ENCODE results near the gene CTAGE15.
"Not testable (repeated sequence)": the region's sequence is repeated elsewhere in the genome, so short reads cannot be mapped to it uniquely, and the experiment has no call there.

Gene CTAGE15, protein sequence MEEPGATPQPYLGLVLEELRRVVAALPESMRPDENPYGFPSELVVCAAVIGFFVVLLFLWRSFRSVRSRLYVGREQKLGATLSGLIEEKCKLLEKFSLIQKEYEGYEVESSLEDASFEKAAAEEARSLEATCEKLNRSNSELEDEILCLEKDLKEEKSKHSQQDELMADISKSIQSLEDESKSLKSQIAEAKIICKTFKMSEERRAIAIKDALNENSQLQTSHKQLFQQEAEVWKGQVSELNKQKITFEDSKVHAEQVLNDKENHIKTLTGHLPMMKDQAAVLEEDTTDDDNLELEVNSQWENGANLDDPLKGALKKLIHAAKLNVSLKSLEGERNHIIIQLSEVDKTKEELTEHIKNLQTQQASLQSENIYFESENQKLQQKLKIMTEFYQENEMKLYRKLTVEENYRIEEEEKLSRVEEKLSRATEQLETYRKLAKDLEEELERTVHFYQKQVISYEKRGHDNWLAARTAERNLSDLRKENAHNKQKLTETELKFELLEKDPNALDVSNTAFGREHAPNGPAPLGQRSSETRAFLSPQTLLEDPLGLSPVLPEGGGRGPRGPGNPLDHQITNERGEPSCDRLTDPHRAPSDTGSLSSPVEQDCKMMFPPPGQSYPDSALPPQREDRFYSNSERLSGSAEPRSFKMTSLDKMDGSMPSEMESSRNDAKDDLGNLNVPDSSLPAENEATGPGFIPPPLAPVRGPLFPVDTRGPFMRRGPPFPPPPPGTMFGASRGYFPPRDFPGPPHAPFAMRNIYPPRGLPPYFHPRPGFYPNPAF

DNA sequence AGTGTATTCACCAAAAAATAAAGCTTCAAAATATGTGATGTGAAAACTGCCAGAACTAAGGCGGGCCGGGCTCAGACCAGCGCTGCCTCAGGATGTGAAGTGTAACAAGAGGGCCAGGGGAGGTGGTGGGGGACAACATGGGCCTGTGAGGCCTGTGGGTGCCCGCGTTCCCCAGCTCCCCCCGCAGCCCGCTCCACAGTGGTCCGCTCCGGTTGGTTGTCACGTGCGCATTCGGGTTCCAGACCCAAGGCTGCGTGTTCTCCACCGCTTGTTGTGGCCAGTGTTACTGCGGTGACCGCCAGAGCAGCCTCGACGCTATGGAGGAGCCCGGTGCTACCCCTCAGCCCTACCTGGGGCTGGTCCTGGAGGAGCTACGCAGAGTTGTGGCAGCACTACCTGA, at the start of gene CTAGE15:
Gene CTAGE15 (plus strand): TSS at position 301 of the 400 bp plus-strand sequence. CDS start 17 bp downstream, at position 318.
- not testable (repeated sequence) for DNase-seq

DNA sequence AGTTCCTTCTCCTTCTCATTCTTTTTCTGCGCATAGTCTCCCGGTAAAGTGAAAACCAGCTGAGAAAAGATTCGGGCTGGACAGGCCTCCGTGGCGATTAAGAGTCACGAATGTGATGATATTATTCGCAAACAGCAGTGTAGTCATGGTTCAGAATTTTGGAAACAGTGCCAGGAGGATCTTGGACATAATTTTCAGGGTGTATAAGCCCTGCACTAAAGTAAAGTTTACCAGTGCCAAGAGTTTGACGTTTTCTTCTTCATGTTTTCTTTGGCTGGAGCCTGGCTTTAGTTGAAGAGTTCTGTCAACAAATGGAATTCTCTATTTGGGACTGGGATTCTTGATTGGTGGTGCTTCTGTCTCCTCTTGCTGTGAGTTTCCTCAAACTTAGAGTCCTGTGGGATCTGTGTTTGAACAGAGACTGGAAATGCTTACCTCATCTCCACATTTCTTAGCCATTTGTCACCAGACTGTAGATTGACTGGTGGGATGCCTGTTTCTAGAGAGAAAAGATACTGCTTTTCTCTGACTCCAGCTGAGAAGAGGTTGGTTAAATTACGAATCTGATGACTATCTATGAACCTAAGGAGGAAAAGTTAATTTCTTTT, 49.2 kb upstream of the CTAGE15 start:
- not testable (repeated sequence) for DNase-seq

DNA sequence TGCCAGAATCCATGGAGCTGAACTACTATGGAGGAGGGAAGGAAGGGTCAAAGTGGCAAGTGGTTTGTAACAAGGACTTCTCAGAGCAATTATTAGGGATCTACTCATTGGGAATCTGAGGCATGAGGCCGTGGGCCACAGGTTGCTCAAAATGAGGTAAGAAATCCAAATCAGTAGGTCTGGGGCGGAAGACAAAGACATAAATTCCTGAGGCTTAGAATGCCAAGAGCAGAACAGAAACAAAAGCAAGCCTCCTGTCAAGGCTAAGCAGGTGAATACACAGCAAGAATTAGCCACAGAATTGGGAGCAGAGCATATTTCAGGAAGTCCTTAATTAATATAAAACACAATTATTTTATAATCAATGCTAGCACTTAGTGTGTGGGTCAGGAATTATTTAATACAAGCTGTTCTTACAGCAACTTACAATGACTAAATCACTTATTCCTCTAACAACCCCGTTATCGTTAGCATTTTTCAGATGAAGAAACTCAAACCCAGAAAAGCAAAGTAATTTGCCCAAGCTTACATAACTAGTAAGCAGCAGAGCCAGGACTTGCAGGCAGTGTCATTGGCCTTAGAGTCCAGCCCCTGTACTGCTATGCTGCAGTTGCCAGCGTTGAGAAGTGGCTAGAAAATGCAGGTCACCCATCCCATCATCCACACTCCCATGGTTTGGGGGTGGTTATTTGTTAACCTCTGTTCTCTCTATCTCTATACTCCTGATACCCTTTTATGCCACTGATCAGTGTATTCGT, 40.3 kb upstream of the CTAGE15 start:
- DNase-seq, result not testable (repeated sequence)

DNA sequence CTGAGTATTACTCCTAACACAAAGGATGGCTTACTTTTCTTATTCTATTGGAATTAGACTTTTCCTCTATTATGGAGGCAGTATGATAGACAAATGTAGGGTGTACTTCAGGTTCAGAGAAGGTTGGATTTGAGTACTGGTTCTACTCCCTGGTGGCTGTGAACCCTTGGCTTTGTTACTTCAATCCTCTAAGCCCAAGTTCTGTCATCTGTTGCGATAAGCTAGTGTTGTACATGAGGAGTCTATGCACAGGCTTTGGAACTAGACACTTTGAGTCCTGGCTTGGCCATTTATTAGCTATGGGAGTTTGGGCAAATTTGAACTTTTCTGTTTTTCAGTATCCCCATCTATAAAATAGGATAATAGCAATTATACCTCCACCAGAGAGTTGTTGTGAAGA, 39.7 kb upstream of the CTAGE15 start:
- DNase-seq, result not testable (repeated sequence)

DNA sequence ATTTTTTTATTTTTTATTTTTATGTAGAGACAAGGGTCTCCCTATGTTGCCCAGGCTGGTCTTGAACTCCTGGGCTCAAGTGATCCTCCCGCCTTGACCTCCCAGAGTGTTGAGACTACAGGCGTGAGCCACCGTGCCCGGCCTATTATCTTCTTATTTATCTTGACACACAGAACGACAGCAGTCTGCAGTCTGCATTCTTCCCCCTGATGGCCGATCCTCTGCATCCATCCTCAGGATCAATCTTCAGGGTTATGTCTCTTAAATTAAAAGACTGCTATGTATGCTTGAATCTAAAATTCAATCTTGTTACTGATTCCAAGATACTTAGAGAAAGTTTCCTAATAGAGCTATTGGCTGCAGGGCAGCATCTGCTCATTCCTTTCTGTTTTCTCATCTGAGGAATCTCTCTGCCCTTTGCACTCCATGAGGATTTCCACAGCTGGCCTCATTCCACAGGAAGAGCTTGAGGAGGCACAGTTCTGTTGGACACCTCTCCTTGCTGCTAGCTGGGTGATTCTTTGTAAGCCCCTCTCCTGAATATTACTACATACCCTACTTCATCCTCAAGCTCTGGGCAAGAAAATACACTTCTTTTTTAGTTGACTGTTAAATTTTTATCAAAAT, 38.3 kb upstream of the CTAGE15 start:
- DNase-seq, result not testable (repeated sequence)

DNA sequence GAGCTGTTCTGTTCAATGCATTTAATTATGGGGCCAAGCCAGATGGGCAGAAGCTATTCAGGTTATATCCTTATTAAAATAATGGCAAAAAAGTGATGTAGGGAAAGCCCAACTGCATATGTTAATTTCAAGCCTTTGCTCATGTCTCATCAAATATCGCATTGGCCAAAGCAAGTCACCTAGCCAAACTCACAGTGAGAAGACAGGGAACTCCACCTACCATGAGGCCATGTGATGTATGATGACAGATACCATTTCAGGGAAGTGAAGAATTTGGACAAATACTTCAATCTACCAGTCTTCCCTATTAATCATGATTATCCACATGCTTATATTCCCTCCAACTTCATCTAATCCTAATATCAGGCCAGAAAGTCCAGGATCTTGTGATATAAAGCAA, 35.2 kb upstream of the CTAGE15 start:
- not testable (repeated sequence) for DNase-seq

DNA sequence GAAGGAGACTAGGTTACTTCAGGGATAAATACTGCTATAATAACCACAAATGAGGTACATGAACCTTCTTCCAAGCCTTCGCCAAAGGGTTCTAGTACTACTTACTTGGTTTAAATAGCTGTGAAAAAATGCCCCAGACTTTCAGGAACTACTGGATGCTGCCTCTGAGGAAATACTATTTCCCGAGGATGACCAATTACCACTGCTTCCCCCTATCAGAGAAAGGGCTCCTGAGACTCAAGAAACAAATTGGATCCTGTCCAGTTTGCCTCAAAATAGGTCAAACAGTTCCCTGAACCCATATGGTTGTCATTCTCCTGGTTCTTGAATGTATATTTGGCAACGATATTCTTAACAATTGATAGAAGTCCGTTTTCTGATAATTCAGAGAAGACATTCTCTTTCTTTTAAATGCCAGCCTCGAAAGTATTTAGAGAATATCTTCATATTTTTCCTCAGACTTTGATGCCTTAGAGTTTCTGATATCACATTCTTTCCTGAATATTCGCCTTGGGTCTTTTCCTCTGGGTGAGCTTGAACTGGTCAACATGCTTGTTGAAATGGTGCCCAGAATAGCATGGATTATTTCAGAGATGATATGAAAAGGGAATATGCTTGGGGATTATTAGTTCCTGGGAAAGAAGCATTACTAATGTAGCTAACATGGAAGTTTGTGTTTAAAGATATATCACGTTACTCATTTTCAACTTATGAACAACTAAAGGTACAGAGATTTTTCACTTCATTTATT, 28.1 kb upstream of the CTAGE15 start:
- DNase-seq, result not testable (repeated sequence)

DNA sequence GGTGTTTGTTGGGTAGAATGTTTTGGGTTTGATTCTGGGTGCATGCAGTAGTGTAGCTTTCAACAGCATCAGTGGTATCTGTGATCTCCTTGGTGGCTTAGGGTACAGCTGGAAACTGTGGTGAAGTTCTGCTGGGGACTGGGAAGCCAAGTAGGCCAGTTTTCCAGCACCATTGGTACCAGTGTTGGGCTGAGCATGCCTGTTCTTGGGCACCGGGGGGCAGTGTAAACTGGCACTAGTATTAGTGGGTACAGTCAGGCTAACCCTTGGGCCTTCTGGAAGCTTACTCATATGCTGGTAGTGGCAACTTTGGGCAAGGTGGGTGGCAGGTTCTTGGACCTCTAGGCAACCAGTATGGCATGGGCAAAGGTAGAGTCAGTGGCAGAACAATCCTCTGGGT, 15.6 kb upstream of the CTAGE15 start:
- DNase-seq, result not testable (repeated sequence)

DNA sequence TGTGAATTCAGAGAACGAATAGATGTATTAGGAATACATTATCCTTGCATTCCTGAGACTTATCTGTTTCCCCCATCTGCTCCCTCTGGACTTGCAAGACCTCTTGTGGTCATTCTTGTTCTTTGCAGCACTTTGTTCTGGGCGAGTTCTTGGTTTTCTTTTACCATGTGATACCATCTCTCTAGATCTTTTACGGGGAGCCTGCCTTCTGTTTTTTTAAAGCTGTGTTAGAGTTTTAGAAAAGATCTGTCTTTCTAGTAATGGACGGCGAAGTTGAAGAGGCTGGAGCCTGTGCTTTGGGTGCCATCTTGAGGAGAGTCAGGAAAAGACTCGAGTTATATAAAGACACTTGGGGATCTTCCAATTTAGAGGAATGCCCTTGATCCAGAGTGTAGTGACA, 8.3 kb upstream of the CTAGE15 start:
- DNase-seq, result not testable (repeated sequence)

DNA sequence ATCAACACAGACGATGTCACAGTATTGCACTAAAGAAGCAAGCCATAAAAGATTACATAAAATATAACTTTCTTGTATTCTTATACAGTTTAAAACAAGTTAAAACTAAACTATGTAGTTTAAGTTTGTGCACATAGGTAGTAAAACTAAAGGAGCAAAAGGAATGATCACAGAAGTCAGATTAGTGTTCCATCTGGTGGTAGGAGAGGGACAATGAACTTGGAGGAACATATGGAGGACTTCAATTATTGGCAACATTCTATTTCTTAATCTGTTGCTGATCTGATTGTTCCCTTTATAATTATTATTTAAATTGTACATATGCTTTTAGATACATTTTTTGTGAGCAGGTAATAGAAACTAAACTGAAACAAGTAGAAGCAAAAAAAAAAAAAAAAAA, 5.6 kb upstream of the CTAGE15 start:
- DNase-seq, result not testable (repeated sequence)

DNA sequence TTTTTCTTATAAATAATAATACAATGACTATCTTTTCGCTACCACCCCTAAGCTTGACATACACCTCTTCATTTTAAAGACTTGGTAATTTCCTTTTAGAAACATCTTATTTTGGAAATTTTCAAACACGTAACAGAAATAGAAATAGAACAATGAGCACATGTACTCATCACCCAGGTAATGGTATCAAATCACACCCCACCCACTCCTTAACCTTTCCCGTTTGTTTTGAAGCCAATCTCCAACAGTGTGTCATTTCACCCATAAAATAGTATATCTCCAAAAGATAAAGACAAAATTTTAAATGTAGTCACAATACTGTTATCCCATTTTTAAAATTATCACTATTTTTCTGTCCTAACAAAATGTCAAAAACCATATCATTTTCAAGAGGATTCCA, 16.6 kb downstream of the CTAGE15 start:
- DNase-seq, result not testable (repeated sequence)

DNA sequence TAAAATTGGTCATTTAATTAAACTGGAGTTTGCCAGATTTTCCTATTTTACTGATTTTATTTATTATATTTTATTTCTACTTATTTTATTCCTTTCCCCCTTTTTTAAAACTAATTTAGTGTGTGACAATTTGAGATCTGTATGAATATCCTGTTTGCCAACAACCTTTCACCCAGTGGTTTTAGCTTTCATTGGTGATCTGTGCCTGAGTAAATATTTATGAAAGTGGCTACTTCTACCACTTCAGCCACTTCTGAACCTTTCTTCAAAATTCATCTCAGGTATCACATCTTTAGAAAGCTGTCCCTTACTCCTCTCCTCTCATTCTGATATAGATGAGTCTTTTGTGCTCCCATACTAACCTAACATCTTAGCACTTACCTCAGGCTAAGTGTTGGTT, 18.3 kb downstream of the CTAGE15 start:
- not testable (repeated sequence) for DNase-seq

DNA sequence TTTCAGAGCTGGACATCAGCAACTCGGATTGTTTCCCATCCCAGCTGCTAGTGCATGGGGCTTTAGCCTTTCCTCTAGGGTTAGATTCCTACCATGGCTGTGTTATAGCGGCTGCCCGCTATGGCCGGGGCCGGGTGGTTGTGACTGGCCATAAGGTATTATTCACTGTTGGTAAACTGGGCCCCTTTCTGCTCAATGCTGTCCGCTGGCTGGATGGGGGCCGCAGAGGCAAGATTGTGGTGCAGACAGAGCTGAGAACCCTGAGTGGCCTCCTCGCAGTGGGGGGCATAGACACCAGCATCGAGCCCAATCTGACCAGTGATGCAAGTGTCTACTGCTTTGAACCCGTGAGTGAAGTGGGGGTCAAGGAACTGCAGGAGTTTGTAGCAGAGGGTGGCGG, 26.5 kb downstream of the CTAGE15 start:
- not testable (repeated sequence) for DNase-seq

DNA sequence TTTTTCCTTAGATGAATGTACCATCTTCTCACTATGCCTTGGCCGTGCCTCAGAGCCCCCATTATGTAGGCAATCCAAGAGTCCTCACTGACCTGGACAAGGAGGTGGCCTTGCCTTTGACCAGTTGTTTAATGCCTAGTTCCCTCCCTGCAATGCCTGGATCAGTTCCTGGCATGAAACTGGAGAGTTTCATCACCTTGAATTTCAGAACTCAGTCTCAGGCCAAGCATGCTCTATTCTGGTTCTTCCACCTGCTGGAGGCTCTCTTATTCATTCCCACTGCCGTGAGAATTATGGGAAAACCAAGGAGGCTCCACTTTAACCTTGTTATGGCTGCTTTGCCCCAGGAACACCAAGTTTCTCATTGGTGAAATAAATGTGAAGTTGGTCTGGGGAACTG, 31.9 kb downstream of the CTAGE15 start:
- not testable (repeated sequence) for DNase-seq

DNA sequence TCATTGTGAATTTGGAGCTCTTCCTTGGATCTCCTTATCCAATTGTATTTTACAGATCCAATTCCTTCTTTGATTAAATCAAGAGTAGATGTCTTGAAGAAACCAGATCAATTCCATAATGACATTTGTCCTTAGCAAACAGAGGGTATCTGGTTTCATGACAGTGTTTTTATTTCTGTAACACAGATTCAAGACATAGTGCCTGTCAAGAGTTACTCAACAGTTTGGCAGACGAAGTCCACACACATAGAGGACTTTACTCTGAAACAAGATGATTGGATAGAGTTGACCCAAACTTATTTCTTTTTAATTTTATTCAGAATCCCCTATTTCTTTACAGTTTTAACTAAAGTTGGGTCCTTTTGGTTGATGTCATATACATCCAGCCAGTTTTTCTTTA, 34.5 kb downstream of the CTAGE15 start:
- not testable (repeated sequence) for DNase-seq

DNA sequence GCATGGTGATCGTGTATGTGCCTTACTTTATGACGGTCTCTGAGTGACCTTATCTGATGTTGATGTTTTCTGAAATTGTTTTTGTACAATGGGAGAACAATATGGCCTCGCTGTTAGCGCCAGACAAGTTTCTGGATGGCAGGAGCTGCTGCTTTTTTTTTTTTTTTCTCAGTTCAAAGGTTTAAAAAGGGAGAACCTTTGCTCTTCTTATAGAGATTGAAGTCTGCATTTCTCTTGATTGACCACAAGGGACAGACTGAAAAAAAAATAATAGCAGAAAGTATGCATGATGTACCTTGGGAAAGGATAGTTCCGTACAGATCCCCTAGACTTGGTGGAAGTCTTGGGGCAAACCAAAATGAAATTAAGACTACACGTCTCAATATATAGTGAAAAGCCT, 43.9 kb downstream of the CTAGE15 start:
- DNase-seq, result not testable (repeated sequence)

DNA sequence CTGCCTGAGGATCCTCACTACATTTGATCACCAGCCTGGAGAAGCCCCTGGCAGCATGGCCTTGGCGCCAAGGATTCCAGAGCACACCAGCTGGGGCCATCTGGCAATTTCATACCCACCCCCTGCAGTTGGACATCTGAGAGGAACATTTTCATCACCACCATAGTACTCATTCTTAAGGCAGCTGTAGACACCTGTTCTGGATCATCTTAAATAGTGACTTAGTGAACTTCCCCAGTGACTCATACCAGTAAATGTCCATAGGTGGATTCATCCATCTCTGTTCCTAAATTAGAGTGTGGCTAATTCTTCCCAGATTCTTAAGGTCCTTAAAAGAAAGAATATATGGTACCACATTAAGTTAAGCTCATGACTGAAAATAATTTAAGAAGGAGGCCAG, 45.6 kb downstream of the CTAGE15 start:
- not testable (repeated sequence) for DNase-seq

DNA sequence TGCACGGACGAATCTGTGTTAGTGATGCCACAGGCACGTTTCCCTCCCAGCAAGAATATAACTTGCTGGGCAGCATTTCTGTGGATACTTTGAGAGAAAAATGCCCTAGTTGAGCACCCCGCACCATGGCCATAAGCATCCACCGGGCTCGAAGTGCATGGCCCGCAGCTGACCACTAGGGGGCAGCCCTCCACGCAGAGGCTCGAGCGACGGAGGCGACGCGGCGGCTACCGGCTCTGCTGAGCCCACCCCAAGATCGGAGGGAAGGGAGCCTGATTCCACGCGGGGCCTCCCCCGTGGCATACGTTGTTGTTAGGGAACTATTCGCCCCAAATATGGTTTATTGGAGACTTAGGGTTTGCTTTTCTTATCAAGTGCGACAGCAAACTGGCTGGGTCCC, 48.5 kb downstream of the CTAGE15 start:
- not testable (repeated sequence) for DNase-seq

DNA sequence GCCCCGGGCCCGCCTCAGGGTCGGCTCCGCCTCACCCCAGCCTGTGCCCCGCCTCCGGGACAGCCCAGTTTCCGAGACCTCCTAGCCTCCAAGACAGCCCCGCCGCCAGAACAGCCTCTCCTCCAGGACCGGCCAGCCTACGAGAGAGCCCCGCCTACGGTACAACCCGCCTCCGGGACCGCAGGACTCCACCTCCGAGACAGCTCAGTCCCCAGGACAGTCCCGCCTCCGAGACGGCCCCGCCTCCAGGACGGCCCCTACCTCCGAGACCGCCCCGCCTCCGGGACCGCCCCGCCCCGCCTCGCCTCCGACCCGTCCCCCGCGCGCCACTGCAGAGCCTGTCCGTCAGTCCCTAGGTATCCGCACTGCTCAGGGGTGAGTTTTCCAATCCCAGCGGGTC, 49.0 kb downstream of the CTAGE15 start, which contains the start of gene TCAF2:
Gene TCAF2 (plus strand): TSS at position 329 of the 400 bp plus-strand sequence.
- not testable (repeated sequence) for DNase-seq

DNA sequence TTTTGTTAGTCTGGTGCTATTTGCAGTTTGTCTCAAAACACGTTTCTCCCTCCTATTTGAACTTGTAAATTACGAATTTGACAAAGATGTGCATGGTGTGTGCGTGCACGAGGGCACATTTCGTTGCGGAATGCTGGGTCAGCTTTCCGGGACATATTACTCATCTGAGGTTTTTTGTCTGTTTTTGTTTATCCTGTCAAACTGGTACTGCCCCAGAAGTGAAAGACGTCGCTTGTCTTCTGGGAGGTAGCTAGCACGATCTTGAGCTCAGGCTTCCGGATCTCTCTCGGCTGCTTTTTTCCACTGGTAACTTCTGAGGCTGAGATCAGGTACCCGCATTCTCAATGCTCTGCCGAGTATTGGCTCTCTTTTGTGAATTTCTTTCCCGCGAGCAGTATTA, 49.6 kb downstream of the CTAGE15 start:
- not testable (repeated sequence) for DNase-seq

DNA sequence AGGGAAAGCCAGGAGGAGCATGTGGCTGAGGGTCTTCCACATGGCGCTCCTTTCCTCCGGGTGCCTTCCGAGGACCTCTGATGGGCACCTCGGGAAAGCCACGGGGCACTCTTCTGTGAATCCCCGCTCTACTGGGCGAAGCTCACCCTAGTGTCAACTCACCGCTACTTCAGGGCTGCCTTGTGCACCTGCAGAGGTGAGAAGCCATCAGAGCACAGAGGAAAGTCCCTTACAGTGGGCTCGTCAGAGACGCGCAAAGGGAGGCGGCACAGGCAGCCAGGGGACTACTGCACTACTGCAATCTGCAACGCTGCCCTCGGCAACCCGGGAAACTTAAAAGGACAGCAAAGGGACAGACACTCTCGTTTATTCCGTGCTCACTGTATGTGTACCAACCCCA, 50.5 kb downstream of the CTAGE15 start:
- DNase-seq, result not testable (repeated sequence)
